ENCODE data around the gene TNRC18.
"Not testable (repeated sequence)": the region's sequence is repeated elsewhere in the genome, so short reads cannot be mapped to it uniquely, and the experiment has no call there.

TNRC18 gene

DNA sequence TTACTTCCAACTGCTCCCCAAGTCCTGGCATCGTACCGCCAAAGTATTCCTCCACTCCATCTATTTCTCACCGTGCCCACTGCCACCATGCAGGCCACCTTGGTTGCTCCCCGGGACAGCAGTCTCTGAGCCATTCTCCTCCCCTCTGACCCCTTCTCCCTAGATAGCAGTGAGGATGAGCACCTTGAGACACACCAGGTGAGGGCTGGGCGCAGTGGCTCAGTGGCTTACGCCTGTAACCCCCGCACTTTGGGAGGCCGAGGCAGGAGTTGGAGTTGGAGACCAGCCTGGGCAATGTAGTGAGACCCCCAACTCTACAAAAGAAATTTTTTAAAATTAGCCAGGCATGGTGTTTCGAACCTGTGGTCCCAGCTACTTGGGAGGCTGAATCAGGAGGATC is 136.7 kb downstream of the TNRC18 start:
- no peak for DNase-seq

DNA sequence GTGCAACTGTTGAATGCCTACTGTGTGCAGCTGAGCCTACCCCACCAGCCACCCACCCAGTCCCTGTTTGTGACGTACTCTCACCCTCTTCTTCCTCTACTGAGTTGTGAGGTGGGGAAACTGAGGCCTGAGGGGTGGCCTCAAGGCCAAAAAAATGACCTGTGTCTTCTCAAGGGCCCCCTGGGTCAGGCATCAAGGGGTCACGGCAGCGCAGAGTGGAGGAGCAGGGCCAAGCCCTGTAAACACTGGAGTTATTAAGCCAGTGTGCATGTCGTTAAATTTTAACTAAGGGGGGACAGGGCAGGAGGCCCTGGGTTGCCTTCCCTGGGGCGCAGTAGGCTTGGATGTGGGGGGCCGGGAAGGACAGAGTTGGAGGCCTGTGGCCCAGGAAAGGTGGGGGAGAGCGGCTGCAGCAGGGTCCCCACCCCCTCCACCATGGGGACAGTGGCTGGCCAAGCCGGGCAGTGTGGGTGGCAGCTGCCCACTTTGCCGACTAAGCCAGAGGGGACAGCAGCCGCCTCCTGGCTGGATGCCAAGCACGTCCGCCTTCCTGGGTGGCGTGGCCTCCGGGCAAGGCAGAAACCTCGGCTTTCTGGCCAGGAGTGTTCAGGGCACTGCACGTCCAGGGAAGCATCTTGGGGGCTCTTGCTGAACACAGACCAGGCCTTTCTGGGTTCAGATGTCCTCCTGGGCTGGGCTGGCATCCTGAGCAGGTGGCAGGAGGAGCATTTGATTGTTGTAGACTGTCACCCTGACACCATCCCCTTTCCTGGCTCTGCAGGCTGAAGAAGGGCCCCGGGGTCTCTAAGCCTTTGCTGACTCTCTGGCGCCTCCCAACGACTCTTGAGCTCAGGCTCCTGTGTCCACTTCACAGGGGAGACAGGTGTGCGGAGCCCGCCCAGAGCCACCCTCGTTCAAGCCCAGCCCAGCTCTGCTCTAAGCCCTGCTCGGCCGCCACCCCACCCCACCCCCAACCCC is 139.0 kb downstream of the TNRC18 start:
- peak; percentile 44 for DNase-seq

DNA sequence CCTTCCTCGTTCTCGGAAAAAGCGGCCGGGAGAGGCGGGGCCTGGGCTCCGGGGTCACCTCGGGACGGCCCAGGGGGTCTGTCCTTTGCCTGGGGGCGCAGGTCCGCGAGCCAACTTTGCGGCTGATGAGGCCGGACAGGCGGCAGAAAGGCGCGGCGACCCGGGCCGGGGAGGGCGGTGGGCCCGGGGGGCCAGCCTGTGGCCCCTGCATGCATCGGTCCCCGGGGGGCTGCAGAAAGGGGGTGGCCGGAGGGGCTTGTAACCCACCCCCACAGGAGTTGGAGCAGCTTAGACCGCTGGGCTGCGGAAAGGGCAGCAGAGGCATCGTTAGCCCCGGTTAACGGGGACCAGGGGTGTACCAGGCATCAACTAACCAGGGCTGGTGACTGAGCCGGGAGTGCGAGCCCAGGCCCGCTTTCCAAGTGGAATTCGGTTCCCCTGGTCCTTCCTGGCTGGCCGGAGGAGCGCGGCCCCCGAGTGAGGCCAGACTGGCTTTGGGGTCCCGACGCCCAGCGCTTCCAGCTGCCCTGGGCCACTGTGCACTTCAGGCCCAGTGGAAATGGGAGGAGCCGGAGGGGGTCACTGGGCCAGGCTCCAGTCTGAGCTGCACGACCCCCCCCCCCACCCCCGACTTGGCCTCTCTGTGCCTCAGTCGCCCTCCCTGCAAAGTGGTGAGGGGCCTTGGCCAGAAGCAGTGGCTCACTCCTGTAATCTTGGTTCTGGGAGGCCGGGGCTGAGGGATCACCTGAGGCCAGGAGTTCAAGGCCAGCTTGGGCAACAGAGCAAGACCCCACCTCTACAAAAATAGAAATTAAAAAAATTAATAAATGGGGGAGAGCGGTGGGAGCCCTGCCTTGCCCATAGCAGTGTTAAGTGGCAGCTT is 140.0 kb downstream of the TNRC18 start:
- no peak for DNase-seq

DNA sequence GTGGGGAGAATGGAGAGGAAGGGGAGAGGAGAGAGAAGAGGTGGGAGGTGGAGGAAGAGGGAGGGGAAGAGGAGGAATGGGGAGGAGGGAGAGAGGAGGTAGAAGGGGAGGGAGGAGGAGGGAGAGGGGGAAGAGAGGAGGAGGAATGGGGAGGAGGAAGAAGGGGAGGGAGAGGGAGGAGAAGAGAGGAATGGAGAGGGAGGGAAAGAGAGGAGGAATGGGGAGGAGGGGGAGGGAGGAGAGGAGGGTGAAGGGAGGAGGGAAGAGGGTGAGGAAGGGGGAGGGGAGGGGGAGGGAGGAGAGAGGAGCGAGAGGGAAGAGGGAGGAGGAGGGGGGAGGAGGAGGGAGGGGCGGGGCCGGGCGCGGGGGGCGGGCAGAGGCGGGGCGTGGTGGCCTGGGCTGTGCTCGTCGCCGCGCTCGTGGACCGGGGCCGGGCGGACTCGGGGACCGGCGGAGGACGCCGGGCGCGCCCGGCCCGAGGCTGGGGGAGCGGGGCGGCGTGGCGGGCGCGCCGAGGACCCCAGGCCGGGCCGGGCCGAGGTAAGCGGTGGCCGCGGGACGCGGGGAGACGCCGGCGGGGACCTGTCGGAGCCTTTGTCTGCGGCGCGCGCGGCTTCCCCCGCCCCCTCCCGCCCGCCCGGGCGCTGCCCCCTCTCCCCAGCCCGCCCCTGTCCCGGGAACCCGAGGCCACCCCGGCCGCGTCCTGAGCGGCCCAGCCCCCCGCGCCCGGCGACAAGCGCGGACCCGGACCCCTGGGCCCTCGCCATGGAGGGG is 140.9 kb downstream of the TNRC18 start, which contains the start of gene SLC29A4:
Gene SLC29A4 (plus strand): TSS at position 401 of the 774 bp plus-strand sequence. CDS start 4,874 bp downstream, outside the sequence.
- no peak for DNase-seq

DNA sequence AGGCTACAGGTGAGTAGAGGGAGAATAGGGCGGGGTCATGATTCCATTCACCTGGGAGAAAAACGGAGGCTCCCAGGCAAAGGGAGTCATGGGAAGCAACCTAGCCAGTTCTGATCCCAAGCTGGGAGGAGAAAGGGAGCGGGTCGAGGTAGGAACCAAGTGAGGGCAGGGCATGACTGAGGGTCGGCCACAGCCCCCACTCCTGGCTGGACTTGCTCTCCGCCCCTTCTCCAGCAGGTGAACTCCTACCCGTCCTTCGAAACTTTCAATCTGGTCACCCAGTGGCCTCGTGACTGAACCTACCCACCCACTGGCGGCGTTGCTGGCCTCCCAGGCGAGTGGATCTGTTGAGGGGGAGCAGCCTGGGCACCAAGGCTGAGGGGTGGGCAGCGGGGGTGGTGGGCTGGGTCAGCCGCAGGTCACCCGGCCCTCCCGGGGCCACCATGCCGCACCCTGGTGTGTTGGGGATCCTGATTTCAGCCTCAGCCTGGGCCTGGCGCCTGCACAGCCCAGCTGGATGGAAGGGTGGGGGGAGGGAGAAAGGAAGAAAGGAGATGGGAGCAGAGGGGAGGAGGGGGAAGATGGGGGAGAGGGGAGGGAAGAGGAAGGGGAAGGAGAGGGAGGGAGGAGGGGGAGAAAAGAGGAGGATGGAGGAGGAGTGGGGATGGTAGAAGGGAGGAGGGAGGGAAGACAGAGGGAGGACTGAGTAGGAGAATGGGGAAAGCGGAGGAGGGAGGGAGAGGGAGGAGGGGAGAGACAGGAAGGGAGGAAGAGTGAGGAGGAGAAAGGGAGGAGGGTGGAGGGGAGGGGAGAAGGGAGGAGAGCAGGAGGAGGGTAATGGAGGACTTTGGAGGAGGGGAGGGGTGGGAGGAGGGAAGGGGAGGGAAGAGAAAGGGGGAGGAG is 141.8 kb downstream of the TNRC18 start:
- not testable (repeated sequence) for DNase-seq

DNA sequence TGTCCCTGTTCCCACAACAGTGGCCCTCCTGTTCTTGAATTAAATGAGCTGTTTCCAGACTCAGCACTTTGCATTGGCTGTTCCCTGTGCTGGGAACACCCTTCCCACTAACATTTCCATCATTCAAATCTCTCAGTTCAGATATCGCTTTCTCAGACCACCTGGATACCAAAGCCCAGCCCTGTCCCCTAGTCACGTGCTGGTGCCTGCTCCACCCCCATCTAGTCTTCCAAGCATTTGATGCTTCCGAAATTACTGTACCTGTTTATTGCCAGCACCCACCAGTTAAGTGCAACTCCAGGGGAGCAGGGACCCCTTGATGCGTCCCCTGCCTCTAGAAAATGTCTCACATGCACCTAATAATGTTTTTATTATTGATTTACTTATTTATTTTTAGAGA is 143.9 kb downstream of the TNRC18 start:
- no peak for DNase-seq

DNA sequence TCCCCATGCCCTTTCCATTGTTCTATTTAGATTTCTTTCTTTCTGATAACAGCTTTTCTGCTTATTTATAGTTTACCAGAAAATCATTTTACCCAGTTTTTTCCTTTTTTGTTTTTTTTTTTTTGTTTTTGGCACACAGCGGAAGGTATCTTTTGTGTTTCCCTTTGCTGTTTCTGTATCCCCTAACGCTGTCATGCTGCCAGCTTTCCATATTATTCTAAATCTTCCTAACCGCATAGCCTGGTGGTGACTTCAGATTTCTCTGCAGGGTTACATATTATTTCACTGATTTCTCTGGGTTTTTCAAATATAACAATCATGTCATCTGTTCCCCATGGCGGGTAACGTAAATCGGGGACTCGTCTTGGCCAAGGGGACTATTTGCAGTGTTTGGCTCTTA is 144.9 kb downstream of the TNRC18 start:
- DNase-seq: no peak

DNA sequence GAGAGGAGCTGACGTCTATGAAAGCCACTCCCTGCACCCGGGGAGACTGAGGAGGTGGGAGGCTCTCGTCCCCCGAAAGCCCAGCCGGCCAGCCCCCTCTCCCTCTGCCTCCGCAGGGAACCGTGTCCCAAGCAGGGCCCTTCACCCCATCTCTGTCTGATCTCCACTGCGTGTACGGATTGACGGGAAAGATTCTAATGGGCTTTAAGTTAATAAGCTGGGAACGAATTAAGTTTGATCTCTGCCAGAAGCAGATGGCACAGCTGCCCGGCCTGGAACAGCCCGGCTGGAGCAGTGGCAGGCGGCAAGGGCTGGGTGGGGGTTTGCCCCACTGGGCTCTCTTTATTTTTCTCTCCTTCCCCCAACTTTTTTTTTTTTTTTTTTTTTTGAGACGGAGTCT is 147.0 kb downstream of the TNRC18 start:
- no peak for DNase-seq

DNA sequence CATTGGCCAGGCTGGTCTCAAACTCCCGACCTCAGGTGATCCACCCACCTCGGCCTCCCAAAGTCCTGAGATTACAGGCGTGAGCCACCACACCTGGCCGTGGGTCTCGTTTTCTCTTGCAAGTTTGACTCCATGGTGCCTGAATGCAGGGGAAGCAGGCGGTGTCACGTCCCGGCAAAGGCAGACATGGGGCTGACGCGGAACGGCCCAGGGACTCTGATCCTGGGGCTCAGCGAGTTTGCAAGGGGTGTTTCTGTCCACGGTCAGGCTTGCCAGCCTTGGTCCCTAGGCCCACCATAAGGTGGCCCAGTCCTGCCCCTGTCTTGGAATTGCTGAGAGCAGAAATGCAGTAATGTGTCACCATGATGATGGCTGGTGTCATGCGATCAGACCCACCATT is 147.5 kb downstream of the TNRC18 start:
- not testable (repeated sequence) for DNase-seq

DNA sequence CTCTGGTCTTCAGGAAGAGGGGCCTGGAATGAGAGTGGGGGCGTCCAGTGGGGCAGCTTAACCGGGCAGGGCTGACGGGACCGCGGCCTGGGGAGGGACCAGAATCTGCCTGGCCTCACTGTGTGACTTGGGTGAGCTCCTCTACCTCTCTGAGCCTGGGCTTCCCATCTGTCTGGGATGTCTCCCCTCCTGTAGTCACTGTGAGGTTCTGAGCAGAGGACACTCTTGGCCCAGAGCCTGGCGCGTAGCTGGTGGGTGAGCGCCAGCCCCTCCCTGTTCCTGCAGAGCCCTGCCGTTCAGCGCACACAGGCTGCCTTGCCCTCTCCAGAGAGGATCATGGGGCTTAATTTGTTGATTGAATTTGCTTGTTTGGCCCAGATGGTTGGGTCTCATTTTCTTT is 148.1 kb downstream of the TNRC18 start:
- not testable (repeated sequence) for DNase-seq

DNA sequence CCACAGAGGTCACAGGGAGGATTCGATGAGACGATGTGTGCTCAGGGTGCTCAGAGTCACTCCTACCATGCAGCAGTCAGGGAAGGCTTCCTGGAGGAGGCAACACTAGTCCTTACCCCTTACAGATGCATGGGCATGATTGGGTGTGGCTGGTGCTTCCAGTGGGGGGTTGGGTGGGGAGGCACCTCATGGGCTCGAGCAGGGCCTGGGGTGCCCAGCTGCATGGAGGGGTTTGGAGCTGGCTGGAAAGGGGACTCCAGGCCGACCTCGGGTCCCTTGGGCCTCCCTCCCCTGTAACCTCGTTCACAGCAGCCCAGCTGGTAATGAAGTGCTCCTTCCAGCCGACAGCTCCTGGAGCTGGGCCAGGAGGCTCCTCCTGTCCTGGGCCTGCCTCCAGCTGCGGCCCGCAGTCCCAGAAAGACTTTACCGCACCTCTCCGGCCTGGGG is 148.6 kb downstream of the TNRC18 start:
- DNase-seq: not testable (repeated sequence)

DNA sequence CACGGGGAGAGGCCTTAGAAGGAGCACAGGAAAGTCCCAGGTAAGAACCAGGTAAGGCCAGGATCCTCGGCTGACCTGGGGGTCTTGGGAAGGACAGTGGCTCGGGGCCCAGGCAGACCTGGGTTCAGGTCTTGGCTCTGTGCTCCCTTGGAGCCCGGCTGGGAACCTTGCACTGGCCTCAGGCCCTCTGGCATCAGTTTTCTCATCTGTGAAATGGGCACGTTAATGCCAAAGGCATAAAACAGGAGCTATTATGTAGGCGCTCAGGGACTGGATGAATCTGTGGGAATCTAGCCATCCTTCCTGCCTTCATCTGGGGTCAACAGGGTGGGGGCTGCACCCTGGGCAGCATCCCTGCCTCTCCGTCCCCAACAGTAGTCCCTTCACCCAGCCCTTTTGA is 149.2 kb downstream of the TNRC18 start:
- no peak for DNase-seq

DNA sequence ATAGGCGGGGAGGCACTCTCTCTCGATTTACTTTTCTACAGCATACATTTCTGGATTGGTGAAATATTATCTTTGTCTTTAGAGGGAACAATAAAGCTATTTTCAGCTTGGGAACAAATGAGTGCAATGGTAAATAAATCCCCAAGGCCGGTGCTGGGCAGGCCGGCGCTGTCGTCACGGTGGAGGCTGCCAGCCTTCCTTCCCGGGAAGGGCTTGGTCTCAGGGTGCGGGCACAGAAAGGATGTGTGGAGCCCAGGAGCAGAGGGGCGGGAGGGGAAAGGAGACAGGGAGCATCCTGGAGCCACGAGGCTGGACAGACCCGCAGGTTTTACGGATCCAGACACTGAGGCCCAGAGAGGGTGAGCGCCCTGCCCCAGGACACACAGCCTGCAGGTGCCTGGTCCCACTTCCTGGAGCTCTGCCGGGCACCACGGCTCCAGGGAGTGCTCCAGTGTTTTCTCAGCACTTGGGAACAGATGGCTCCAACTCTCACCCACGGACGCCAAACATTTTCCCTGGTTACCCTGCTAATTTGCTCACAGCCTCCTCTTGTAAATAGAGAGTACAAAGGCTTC is 149.7 kb downstream of the TNRC18 start:
- DNase-seq: not testable (repeated sequence)

DNA sequence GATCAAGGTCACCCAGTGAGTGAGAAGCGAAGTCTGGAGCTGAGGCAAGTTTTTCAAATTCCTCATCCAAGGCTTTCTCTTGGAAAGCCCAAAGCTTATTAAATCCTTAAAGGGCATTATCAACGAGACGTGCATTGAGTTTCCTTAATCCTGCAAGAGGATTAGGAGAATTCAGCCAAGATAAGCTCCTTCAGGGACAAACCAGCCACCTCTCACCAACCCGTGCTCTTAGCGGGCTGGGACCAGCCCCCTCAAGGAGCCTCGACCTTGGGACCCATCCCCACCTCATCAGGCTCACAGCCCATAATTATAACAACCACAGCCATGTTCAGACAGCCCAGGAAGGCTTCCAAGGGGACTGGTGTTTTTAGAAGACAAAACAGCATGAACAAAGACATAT is 152.8 kb downstream of the TNRC18 start:
- DNase-seq: no peak

DNA sequence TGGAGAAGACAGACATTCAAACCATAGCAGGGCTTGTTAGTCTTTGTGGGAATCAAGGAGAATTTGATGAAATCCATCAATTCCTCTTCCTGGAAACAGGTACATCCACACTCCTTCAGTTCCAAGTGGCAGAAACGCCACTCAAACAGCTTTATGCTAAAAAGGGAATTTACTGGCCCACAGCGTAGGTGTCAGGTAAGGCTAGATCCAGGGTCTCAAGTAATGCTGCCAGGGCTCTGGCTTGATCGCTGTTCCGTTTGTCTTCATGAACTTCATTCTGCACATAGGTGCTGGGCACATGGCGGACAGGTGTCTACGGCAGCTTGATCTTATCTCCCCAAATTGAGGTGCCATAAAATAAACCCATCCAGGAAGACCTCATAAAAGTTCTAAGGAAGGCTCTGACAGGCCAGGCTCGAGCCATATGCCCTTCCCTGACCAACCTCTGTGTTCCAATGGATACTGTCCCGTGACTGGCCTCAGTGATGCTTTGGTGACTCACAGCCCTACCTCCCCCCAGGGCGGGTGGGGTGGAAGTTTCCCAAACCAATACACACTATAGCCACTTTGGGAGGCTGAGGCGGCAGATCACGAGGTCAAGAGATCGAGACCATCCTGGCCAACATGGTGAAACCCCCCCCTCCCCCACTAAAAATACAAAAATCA is 153.5 kb downstream of the TNRC18 start:
- DNase-seq: not testable (repeated sequence)

DNA sequence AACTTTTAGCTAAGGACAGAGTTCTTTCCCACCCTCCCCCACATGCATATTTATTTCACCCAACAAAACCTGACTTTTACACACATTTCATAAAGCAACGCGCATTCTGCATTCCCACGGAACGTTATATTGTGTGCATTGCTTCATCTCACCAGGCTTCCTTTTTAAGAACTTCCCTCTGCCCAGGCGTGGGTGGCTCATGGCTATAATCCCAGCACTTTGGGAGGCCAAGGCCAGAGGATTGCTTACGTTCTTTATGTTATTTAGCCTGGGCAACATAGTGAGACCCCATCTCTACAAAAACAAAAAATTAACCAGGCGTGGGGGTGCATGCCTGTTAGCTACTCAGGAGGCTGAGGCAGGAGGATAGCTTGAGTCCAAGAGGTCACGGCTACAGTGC is 155.8 kb downstream of the TNRC18 start:
- not testable (repeated sequence) for DNase-seq

DNA sequence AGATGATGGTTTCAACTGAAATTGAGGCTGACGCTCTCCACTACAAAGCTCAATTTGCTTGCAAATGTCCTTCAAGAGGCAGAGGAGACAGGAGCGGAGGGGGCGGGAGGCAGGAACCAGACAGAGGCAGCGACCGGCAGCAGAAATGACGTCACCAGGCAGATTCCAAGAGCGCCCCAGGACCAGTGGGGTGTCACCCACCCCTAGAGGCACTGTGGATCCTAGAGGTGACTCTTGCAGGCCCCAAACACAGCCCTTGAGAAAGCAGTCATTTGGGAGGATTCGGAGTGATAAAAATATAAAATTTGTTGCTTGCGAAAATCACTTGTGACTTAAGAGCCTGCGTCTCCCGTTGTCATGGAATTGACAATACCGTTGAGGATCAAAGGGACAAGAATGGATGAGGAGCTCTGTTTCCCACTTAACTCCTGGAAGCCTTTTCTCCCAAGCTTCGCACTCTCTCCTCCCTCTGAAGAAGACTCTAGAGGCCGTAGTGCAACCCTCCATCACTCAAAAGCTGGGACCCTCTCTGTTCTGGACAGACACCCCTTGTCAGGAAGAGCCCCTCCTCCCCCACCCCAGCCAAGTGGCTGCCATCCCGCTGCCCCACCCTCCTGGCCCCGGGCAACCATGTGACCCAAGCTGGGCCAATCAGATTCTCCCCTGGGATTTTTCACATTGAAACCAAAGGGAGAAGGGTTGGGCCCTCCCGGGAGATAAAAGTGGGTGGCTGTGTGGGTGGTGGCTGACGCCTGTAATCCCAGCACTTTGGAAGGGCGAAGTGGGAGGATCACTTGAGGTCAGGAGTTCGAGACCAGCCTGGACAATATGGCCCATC is 157.2 kb downstream of the TNRC18 start:
- no peak for DNase-seq

DNA sequence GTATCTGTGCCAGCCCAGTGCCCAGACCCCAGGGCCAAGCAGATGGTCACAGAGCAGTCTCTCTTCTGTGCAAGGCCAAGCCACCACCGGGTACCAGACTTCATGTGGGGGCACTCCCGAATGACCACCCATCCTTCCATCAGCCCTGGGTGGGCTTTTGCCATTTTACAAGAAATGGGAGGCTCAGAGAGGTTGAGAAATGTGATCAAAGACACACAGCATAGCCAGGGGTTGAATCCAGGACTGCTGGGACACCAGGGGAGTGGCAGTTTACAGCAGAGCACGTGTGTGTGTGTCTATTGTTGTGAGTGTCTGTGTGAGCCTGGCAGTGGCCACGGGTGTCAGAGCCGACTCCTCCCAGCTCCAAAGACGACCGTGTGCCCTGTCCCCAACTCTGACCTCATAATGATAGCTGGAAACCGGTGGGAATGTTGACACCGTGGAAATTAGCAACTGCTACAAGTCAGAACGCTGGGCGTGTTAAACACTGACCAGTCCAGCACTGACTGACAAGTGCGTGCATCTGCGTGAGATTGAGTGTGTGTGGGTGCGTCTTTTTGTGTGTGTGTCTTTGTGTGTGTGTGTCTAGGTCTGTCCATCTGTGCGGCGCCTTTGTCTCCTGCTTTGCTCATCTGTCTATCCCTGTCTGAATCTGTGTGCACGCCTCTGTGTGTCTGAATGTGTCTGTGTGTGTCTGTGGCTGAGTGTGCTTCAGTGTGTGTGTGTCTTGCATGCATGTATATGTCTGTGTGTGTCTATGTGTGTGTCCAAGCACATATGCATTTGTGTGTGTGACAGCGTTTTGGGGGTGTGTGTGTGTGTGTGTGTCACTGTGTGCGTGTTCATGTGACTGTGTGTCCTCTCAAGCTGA is 158.1 kb downstream of the TNRC18 start:
- DNase-seq: no peak

DNA sequence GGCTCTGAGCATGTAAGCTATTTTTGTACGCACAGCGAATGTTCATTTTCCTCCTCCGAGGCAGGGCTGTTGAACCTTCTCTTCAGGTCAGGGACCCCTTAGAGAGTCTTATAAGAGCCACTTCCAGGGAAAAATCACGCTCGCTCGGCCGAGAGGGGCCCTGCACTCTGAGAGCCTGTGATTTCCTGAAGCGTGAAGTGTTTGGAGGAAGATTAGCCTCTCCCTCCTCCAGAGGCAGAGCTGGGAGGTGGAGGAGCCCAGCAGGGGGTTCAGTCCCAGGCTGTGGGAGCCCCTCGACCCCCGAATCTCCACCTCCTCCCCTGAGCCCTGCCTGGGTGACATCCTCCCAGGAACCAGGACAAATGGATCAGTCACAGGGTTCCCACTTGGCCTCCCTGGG is 160.6 kb downstream of the TNRC18 start:
- not testable (repeated sequence) for DNase-seq

Measured in COR-L47 (cell line).